GM21825 (cell line): ENCODE results near the gene BCORL1.

Experiments
- ATAC-seq: cut with Tn5 transposase; IDR thresholded peaks from one replicate; pipeline ENCODE4 v1.9.1; 2021; ENCODE audit warnings: mild to moderate bottlenecking, moderate library complexity; ENCODE audit not compliant: unreplicated experiment

Gene BCORL1

GRCh38 chrX:130091980-130092522, 109.6 kb downstream of the BCORL1 start:
- ATAC-seq: peak; percentile 99

- no peak for ATAC-seq
Observed at GRCh38 chrX:130093271-130093670, 110.8 kb downstream of the BCORL1 start.

GRCh38 chrX:130094696-130095095, 112.3 kb downstream of the BCORL1 start:
- no peak for ATAC-seq

GRCh38 chrX:130095249-130096030, 113.0 kb downstream of the BCORL1 start:
- no peak for ATAC-seq

GRCh38 chrX:130097507-130098209, 115.2 kb downstream of the BCORL1 start:
- no peak for ATAC-seq

- no peak for ATAC-seq
Observed at GRCh38 chrX:130098210-130098552, 115.7 kb downstream of the BCORL1 start.

GRCh38 chrX:130100180-130100579, 117.7 kb downstream of the BCORL1 start:
- ATAC-seq: no peak

- no peak for ATAC-seq
Observed at GRCh38 chrX:130103605-130104004, 121.2 kb downstream of the BCORL1 start.

GRCh38 chrX:130105244-130105643, 122.8 kb downstream of the BCORL1 start:
- no peak for ATAC-seq

- no peak for ATAC-seq
Observed at GRCh38 chrX:130106071-130106470, 123.6 kb downstream of the BCORL1 start.
